HCT116 (cell line): ENCODE data around the gene MYO7A. TPM values are rescaled to one million over a fixed set of nuclear protein-coding genes. Genes with fewer than 3 reads are reported as not detected.

Experiments used
- ATAC-seq: fragments of 200-7000 bp; cut with Tn5 transposase; 2 replicates; pipeline ENCODE4 v1.9.1; 2020; ENCODE audit warnings: mild to moderate bottlenecking, moderate library complexity
- BruUV-seq: library from RNA; stranded (reverse); fragments of 400-500 nt; replicated peaks from 2 replicates; lab custom pipeline; 2021; lab: Mats Ljungman, UMichigan
- CTCF ChIA-PET: fragments of 300-600 bp; sonication (Branson Sonifier 250); formaldehyde crosslinking; loops from one replicate; lab custom pipeline; 2021; ENCODE audit warnings: antibody characterized with exemption; lab: Charles Lee
- POLR2A ChIA-PET: fragments of 300-600, 350-600 bp; sonication (Branson Sonifier 250); formaldehyde crosslinking; loops from one replicate; lab custom pipeline; 2021; ENCODE audit warnings: antibody characterized with exemption; lab: Charles Lee
- RAD21 ChIA-PET, 2 experiments: fragments of 300-600 bp; sonication (Branson Sonifier 250); formaldehyde crosslinking; loops; one replicate each; lab custom pipeline; 2023; ENCODE audit warnings: low total read pairs in 2 of 2; ENCODE audit not compliant: uncharacterized antibody in 2 of 2, unreplicated experiment in 2 of 2, low non-redundant PET in 1 of 2; lab: Charles Lee
- DNase-seq: peaks from one replicate; pipeline ENCODE4 v3.0.0-alpha.2; 2010; ENCODE audit warnings: low read depth, low spot score
- H2AFZ ChIP-seq: fragments of 200-600 bp; shearing (Covaris generic), sonication (generic); 2 replicates; pipeline ENCODE4 v1.6.1; 2017; ENCODE audit warnings: low read depth, mixed run types, mixed read lengths, antibody characterized with exemption, low read length; ENCODE audit not compliant: poor library complexity, severe bottlenecking
- H3K27ac ChIP-seq: 2 replicates; pipeline ENCODE4 v1.5.1; 2012; ENCODE audit warnings: low read depth, low read length
- H3K27me3 ChIP-seq: fragments of 200-600 bp; sonication (generic); 2 replicates; pipeline ENCODE4 v1.6.1; 2016; ENCODE audit warnings: mixed run types, low read length, mixed read lengths; ENCODE audit not compliant: insufficient read depth
- H3K36me3 ChIP-seq, 2 experiments: fragments of 200-500 bp in 1 of 2; fragments of 200-600 bp in 1 of 2; sonication (Bioruptor generic) in 1 of 2; sonication (generic) in 1 of 2; 2 replicates each; pipeline versions ENCODE4 v1.5.1 to v1.6.1; 2014 to 2016; ENCODE audit warnings: low read length in 2 of 2, inconsistent platforms in 1 of 2, mixed read lengths in 1 of 2, mixed run types in 1 of 2; ENCODE audit not compliant: insufficient read depth in 2 of 2, control insufficient read depth in 1 of 2
- H3K4me1 ChIP-seq, 2 experiments: fragments of 200-600 bp in 1 of 2; sonication (generic) in 1 of 2; 2 replicates each; pipeline versions ENCODE4 v1.5.1 to v1.6.1; 2012 to 2017; ENCODE audit warnings: low read length in 2 of 2, inconsistent platforms in 1 of 2, mild to moderate bottlenecking in 1 of 2, mixed read lengths in 1 of 2, mixed run types in 1 of 2, moderate library complexity in 1 of 2; ENCODE audit not compliant: insufficient read depth in 2 of 2, control insufficient read depth in 1 of 2
- H3K4me2 ChIP-seq: fragments of 200-600 bp; sonication (generic); 2 replicates; pipeline ENCODE4 v1.6.1; 2017; ENCODE audit warnings: mixed run types, low read length, mixed read lengths
- H3K4me3 ChIP-seq, 2 experiments: fragments of 200-600 bp in 1 of 2; sonication (generic) in 1 of 2; replicated peaks in 1 of 2; 2 replicates each; pipeline ENCODE4 v1.5.1; 2011 to 2016; ENCODE audit warnings: low read length in 2 of 2, control low read depth in 1 of 2, low read depth in 1 of 2, mild to moderate bottlenecking in 1 of 2, mixed read lengths in 1 of 2, mixed run types in 1 of 2
- H3K79me2 ChIP-seq: fragments of 200-600 bp; sonication (generic); 2 replicates; pipeline ENCODE4 v1.6.1; 2017; ENCODE audit warnings: mild to moderate bottlenecking, mixed run types, low read length, moderate library complexity, mixed read lengths; ENCODE audit not compliant: insufficient read depth
- H3K9ac ChIP-seq: fragments of 200-600 bp; sonication (generic); 2 replicates; pipeline ENCODE4 v1.6.1; 2016; ENCODE audit warnings: low read length, mixed read lengths
- H3K9me2 ChIP-seq: fragments of 200-600 bp; sonication (generic), shearing (Covaris generic); 2 replicates; pipeline ENCODE4 v1.6.1; 2017; ENCODE audit warnings: mixed run types, mild to moderate bottlenecking, moderate library complexity; ENCODE audit not compliant: insufficient read depth
- H3K9me3 ChIP-seq, 2 experiments: fragments of 200-500 bp in 1 of 2; fragments of 200-600 bp in 1 of 2; sonication (Bioruptor generic) in 1 of 2; sonication (generic) in 1 of 2; 2 replicates each; pipeline ENCODE4 v1.6.1; 2014 to 2017; ENCODE audit warnings: low read length in 2 of 2, mixed read lengths in 2 of 2, inconsistent platforms in 1 of 2, low read depth in 1 of 2, mild to moderate bottlenecking in 1 of 2, mixed run types in 1 of 2, moderate library complexity in 1 of 2; ENCODE audit not compliant: control insufficient read depth in 1 of 2, insufficient read depth in 1 of 2
- H4K20me1 ChIP-seq: fragments of 200-600 bp; sonication (generic), shearing (Covaris generic); 2 replicates; pipeline ENCODE4 v1.6.1; 2017; ENCODE audit warnings: mixed run types, mild to moderate bottlenecking, moderate library complexity; ENCODE audit not compliant: insufficient read depth
- ATF3 ChIP-seq: IDR thresholded peaks from 2 replicates; pipeline ENCODE4 v1.6.1; 2012
- CEBPB ChIP-seq: IDR thresholded peaks from 2 replicates; pipeline ENCODE4 v1.6.1; 2012; ENCODE audit warnings: low read depth
- POLR2A ChIP-seq: IDR thresholded peaks from 2 replicates; pipeline ENCODE4 v1.7.0; 2011; ENCODE audit warnings: borderline replicate concordance; ENCODE audit not compliant: insufficient read depth, insufficient read length; ENCODE audit errors: extremely low read depth
- POLR2AphosphoS5 ChIP-seq: IDR thresholded peaks from 2 replicates; pipeline ENCODE4 v1.6.1; 2011; ENCODE audit warnings: mild to moderate bottlenecking, low read depth, low read length, moderate library complexity
- SIN3A ChIP-seq: IDR thresholded peaks from 2 replicates; pipeline ENCODE4 v1.6.1; 2012; ENCODE audit warnings: low read depth
- TCF7L2 ChIP-seq: IDR thresholded peaks from 2 replicates; pipeline ENCODE4 v1.7.0; 2011; ENCODE audit warnings: borderline replicate concordance, inconsistent platforms; ENCODE audit not compliant: insufficient read depth, insufficient read length; ENCODE audit errors: extremely low read depth
- ZFX ChIP-seq: fragments of 450-650 bp; IDR thresholded peaks from 2 replicates; pipeline ENCODE4 v1.6.1; 2017
- intact Hi-C: fragments of 100-400 bp; cut with micrococcal nuclease; formaldehyde crosslinking; loops from 2 replicates; pipeline ENCODE4 v1.10.0; 2022
- total RNA-seq: library from RNA; stranded (reverse); gene quantifications from one replicate; pipeline ENCODE4 v1.2.1, GENCODE V29; 2021; ENCODE audit not compliant: unreplicated experiment
- TF ChIP-seq, protein P1 (sequence below), 3 experiments: fragments of 200-600 bp in 1 of 3; sonication (generic) in 1 of 3; IDR thresholded peaks in 2 of 3; conservative IDR thresholded peaks in 1 of 3; 2 replicates each; pipeline ENCODE4 v1.5.1; 2012 to 2017; ENCODE audit warnings: low read depth in 2 of 3, low read length in 2 of 3, antibody characterized with exemption in 1 of 3, borderline replicate concordance in 1 of 3, control low read depth in 1 of 3, mild to moderate bottlenecking in 1 of 3, mixed read lengths in 1 of 3, mixed run types in 1 of 3, moderate library complexity in 1 of 3; ENCODE audit not compliant: insufficient read depth in 1 of 3
- TF ChIP-seq, protein P2 (sequence below): IDR thresholded peaks from 2 replicates; pipeline ENCODE4 v1.6.1; 2012; ENCODE audit warnings: low read depth

MYO7A gene
- total RNA-seq, 1 experiment from 2014 or later, result 1.8 TPM

GRCh38 chr11:77124041-77124440 is 4.0 kb upstream of the MYO7A start:
- Histone ChIP-seq H3K36me3 (no peaks in the 10 kb centered on the region), H3K27ac (no peak overlapping the region), H3K9ac (no peak overlapping the region), H3K9me2 (no peaks in the 10 kb centered on the region), H3K27me3 (no peaks in the 10 kb centered on the region), H3K4me1 (peaks cover 3 to 15% of the 10 kb centered on the region in 2 experiments; a peak in 2 of 4 replicates), H3K4me3 (no peak overlapping the region), H3K4me2 (no peak overlapping the region), H2AFZ (no peak overlapping the region), H3K79me2 (no peaks in the 10 kb centered on the region), H3K9me3 (no peaks in the 10 kb centered on the region), H4K20me1 (no peaks in the 10 kb centered on the region)
- intact Hi-C loops, result no loop called here
- no peak for DNase-seq
- ChIA-PET CTCF (no interaction called here), POLR2A (no interaction called here), RAD21 (no interaction called here)
- no peak for ATAC-seq
- no TSS peak for BruUV-seq
- TF ChIP-seq, protein P1, sequence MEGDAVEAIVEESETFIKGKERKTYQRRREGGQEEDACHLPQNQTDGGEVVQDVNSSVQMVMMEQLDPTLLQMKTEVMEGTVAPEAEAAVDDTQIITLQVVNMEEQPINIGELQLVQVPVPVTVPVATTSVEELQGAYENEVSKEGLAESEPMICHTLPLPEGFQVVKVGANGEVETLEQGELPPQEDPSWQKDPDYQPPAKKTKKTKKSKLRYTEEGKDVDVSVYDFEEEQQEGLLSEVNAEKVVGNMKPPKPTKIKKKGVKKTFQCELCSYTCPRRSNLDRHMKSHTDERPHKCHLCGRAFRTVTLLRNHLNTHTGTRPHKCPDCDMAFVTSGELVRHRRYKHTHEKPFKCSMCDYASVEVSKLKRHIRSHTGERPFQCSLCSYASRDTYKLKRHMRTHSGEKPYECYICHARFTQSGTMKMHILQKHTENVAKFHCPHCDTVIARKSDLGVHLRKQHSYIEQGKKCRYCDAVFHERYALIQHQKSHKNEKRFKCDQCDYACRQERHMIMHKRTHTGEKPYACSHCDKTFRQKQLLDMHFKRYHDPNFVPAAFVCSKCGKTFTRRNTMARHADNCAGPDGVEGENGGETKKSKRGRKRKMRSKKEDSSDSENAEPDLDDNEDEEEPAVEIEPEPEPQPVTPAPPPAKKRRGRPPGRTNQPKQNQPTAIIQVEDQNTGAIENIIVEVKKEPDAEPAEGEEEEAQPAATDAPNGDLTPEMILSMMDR (IDR thresholded peaks at IDR 0.05 in 2 of 3, conservative IDR thresholded peaks at IDR 0.05 in 1 of 3; ENCODE audit: borderline replicate concordance in 1 of 3, insufficient read depth in 1 of 3, low read depth in 2 of 3, low read length in 2 of 3), result no peak
- TF ChIP-seq ATF3, result no peak
- no peak for TF ChIP-seq CEBPB
- no peak for TF ChIP-seq TCF7L2

DNA sequence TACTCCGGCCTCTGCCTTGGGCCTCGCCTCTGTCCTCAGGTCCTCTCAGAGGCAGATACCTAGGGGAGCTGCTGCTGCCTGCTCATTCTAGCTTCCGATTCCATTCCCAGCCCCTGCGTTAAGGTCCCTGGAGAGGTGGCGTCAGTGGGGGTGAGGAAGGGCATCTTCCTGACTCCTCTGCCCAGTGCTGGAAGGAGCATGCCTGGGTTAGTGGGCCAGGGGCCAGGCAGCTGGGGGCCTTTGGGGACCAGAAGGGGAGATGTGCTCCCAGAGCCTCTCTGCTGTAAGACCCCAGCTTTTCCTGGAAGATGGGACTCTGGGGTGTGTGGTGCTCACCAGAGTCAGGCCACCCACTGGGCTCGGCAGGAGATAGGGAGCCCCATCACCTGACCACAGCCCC is 3.6 kb upstream of the MYO7A start:
- intact Hi-C loops, result no loop called here
- CTCF ChIA-PET, result no interaction called here

More for the DNA sequence above, 3.6 kb upstream of the MYO7A start:
- Histone ChIP-seq H3K36me3 (no peaks in the 10 kb centered on the region), H3K27me3 (no peaks in the 10 kb centered on the region), H4K20me1 (no peaks in the 10 kb centered on the region), H3K27ac (no peak overlapping the region), H3K9me3 (no peaks in the 10 kb centered on the region), H3K9ac (no peak overlapping the region), H3K4me1 (peaks cover 3 to 15% of the 10 kb centered on the region in 2 experiments; a peak in 2 of 4 replicates), H3K4me2 (no peak overlapping the region), H3K4me3 (no peak overlapping the region), H2AFZ (no peak overlapping the region), H3K9me2 (no peaks in the 10 kb centered on the region), H3K79me2 (no peaks in the 10 kb centered on the region)
- DNase-seq (no peak), ATAC-seq (no peak)
- TF ChIP-seq POLR2A, result no peak
- no peak for TF ChIP-seq POLR2AphosphoS5
- TF ChIP-seq ZFX, result no peak
- TF ChIP-seq SIN3A, result no peak
- TF ChIP-seq, protein P2, sequence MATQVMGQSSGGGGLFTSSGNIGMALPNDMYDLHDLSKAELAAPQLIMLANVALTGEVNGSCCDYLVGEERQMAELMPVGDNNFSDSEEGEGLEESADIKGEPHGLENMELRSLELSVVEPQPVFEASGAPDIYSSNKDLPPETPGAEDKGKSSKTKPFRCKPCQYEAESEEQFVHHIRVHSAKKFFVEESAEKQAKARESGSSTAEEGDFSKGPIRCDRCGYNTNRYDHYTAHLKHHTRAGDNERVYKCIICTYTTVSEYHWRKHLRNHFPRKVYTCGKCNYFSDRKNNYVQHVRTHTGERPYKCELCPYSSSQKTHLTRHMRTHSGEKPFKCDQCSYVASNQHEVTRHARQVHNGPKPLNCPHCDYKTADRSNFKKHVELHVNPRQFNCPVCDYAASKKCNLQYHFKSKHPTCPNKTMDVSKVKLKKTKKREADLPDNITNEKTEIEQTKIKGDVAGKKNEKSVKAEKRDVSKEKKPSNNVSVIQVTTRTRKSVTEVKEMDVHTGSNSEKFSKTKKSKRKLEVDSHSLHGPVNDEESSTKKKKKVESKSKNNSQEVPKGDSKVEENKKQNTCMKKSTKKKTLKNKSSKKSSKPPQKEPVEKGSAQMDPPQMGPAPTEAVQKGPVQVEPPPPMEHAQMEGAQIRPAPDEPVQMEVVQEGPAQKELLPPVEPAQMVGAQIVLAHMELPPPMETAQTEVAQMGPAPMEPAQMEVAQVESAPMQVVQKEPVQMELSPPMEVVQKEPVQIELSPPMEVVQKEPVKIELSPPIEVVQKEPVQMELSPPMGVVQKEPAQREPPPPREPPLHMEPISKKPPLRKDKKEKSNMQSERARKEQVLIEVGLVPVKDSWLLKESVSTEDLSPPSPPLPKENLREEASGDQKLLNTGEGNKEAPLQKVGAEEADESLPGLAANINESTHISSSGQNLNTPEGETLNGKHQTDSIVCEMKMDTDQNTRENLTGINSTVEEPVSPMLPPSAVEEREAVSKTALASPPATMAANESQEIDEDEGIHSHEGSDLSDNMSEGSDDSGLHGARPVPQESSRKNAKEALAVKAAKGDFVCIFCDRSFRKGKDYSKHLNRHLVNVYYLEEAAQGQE, result no peak
- POLR2A ChIA-PET, result no interaction called here
- BruUV-seq, result no TSS peak
- RAD21 ChIA-PET, result no interaction called here
